ENCODE results near the gene TRPM8. TPM values are rescaled to one million over a fixed set of nuclear protein-coding genes. Genes with fewer than 3 reads are reported as not detected.
A peak's percentile ranks its signal among the peaks of the same experiment; 100 is the strongest.

Gene TRPM8
- total RNA-seq, 3 donors from 2014 or later (not counting 1 experiment from before 2014, with no cell fraction given), result not detected

DNA sequence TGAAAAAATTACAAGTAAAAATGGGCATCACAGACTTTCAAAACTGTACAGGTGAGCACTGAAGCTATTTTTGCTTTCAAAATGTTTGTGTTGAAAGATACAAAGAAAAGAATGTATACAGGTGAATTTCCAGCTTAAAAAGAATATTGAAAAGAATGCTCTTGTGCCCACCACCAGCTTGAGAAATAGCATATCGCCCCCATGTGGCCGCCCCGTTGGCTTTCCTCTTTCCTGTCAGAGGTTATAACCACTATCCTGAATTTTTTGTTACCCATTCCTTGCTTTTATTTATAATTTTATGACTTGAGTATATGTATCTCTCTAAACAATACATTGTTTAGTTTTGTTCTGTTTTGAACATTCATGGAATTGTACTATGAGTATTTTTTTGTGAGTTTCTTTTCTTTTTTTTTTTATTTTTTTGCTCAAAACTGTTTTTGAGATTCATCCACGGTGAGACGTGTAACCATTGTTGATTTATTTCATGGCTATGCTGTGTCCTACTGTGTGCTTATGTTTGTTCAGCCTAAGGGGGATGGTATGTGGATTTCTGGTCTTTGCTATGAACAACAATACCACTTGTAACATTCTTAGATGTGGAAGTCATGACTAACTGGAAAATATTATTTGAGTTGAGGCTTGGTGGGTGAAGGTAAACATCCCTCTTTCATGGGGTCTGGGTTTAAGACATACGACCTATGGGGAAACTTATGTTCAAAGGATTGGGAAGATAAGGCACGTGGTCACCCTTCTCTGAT, 11.6 kb downstream of the TRPM8 start:
- H3K27ac Mint-ChIP-seq, result no peak overlapping the region
- 14% methylated on average over 3 of the region's 7 CpGs for WGBS (ENCODE audit: insufficient coverage)
- intact Hi-C loops (cut with micrococcal nuclease), result no loop called here

DNA sequence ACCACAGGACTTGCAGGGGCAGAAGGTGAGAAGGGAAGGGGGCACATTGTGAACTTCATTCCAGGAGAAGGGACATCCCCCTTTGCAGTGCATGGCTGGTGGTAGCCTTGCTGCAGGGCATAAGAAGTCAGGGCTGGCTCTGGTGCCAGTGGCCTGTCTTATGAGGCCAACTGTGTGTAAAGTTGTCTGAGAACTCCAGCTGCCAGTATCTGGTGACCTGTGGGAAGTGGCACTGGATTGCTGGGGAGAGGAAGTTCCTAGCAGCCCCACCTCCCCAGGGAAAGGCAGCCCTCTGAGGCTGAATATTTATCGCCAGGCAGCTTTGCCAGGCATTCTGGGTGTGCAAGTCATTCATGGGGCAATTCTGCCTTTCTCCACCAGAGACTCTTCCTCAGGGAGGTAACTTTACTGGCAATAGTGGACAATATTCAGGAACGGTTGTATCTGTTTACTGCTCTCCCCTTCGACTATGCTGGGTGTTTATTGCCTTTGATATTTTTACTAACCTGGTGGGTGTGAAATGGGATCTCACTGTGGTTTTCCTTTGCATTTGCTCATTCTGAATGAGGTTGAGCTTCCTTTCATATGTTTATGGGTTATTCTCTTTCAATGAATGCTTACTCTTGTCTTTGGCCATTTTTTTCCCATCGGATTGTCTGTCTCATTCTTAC, 12.3 kb downstream of the TRPM8 start:
- H3K4me3 Mint-ChIP-seq, result no peak overlapping the region
- no peaks in the 10 kb centered on the region for H3K9me3 ChIP-seq (ENCODE audit: control insufficient read depth, insufficient read depth, low read length)
- no peak overlapping the region for H3K27ac Mint-ChIP-seq
- DNase-seq (no peak), ATAC-seq (no peak)
- peaks cover 48 to 52% of the 10 kb centered on the region in 2 donors for H3K27me3 Mint-ChIP-seq (ENCODE audit: low read depth in 2 of 2)
- no peaks in the 10 kb centered on the region for H3K36me3 ChIP-seq (ENCODE audit: control insufficient read depth, insufficient read depth, low read length)
- H3K4me1 ChIP-seq (ENCODE audit: control insufficient read depth, insufficient read depth, low read length), result peaks cover 5% of the 10 kb centered on the region
- H3K36me3 Mint-ChIP-seq, result no peaks in the 10 kb centered on the region
- intact Hi-C loops (cut with micrococcal nuclease), result no loop called here
- WGBS (ENCODE audit: insufficient coverage), result 13% methylated on average over 3 of the region's 4 CpGs
- TF ChIP-seq, protein P1, sequence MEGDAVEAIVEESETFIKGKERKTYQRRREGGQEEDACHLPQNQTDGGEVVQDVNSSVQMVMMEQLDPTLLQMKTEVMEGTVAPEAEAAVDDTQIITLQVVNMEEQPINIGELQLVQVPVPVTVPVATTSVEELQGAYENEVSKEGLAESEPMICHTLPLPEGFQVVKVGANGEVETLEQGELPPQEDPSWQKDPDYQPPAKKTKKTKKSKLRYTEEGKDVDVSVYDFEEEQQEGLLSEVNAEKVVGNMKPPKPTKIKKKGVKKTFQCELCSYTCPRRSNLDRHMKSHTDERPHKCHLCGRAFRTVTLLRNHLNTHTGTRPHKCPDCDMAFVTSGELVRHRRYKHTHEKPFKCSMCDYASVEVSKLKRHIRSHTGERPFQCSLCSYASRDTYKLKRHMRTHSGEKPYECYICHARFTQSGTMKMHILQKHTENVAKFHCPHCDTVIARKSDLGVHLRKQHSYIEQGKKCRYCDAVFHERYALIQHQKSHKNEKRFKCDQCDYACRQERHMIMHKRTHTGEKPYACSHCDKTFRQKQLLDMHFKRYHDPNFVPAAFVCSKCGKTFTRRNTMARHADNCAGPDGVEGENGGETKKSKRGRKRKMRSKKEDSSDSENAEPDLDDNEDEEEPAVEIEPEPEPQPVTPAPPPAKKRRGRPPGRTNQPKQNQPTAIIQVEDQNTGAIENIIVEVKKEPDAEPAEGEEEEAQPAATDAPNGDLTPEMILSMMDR (IDR thresholded peaks at IDR 0.05), result no peak
- peaks cover 13% of the 10 kb centered on the region for H3K27me3 ChIP-seq (ENCODE audit: control insufficient read depth, insufficient read depth, low read length)
- H3K9me3 Mint-ChIP-seq, result no peaks in the 10 kb centered on the region
- H3K27ac ChIP-seq (ENCODE audit: low read length), result no peak overlapping the region
- peaks cover 5 to 13% of the 10 kb centered on the region in 2 donors for H3K4me1 Mint-ChIP-seq
- H3K4me3 ChIP-seq (ENCODE audit: low read length), result no peak overlapping the region

More for the DNA sequence above, 11.6 kb downstream of the TRPM8 start:
- DNase-seq, result peak in 1 of 2 donors; percentile 27
- no peak for ATAC-seq
- peaks cover 13% of the 10 kb centered on the region for H3K27me3 ChIP-seq (ENCODE audit: control insufficient read depth, insufficient read depth, low read length)
- Mint-ChIP-seq H3K4me1 (peaks cover 5 to 13% of the 10 kb centered on the region in 2 donors), H3K27me3 (ENCODE audit: low read depth in 2 of 2) (peaks cover 50 to 57% of the 10 kb centered on the region in 2 donors), H3K36me3 (no peaks in the 10 kb centered on the region), H3K4me3 (no peak overlapping the region), H3K9me3 (no peaks in the 10 kb centered on the region)
- H3K27ac ChIP-seq (ENCODE audit: low read length), result no peak overlapping the region
- no peak overlapping the region for H3K4me3 ChIP-seq (ENCODE audit: low read length)
- TF ChIP-seq, protein P1 (IDR thresholded peaks at IDR 0.05), result peak; percentile 44
- H3K36me3 ChIP-seq (ENCODE audit: control insufficient read depth, insufficient read depth, low read length), result no peaks in the 10 kb centered on the region
- peaks cover 5% of the 10 kb centered on the region for H3K4me1 ChIP-seq (ENCODE audit: control insufficient read depth, insufficient read depth, low read length)
- no peaks in the 10 kb centered on the region for H3K9me3 ChIP-seq (ENCODE audit: control insufficient read depth, insufficient read depth, low read length)

DNA sequence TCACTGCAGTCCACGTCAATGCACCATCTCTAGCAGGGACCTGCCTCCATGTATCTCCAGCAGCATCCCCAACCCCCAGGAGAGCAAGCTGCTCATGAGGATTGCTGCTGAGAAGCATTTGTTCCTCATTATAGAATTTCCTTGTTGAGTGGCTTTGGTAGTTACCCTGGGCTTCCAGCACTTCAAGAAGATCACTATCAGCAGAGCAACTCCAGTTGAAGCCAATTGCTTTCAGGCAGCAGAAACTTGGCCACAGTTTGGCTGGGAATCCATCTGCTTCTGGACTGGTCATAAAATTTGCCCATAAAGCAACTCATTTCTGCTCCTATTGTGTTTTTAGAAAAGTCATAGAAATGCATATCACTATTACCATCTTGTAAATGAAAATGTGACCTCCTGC, 17.4 kb downstream of the TRPM8 start:
- peaks cover 55 to 71% of the 10 kb centered on the region in 2 donors for H3K27me3 Mint-ChIP-seq (ENCODE audit: low read depth in 2 of 2)
- TF ChIP-seq, protein P1 (IDR thresholded peaks at IDR 0.05), result no peak
- ATAC-seq (no peak), DNase-seq (no peak)
- no peaks in the 10 kb centered on the region for H3K36me3 Mint-ChIP-seq
- H3K4me3 Mint-ChIP-seq, result no peak overlapping the region
- H3K27ac Mint-ChIP-seq, result no peak overlapping the region
- H3K4me1 Mint-ChIP-seq, result peaks cover 7 to 13% of the 10 kb centered on the region in 2 donors
- no peaks in the 10 kb centered on the region for H3K9me3 Mint-ChIP-seq
- Histone ChIP-seq H3K9me3 (ENCODE audit: control insufficient read depth, insufficient read depth, low read length) (no peaks in the 10 kb centered on the region), H3K36me3 (ENCODE audit: control insufficient read depth, insufficient read depth, low read length) (no peaks in the 10 kb centered on the region), H3K4me3 (ENCODE audit: low read length) (no peak overlapping the region), H3K27ac (ENCODE audit: low read length) (no peak overlapping the region), H3K4me1 (ENCODE audit: control insufficient read depth, insufficient read depth, low read length) (peaks cover 6% of the 10 kb centered on the region), H3K27me3 (ENCODE audit: control insufficient read depth, insufficient read depth, low read length) (peaks cover 23% of the 10 kb centered on the region)
- intact Hi-C loops (cut with micrococcal nuclease), result no loop called here
- WGBS (ENCODE audit: insufficient coverage), result no CpG with 5 or more reads among the region's 1 CpG

Data from natural killer cell (primary cell).